Activated T-helper 2 cell treated with anti-CD3 and anti-CD28 coated beads, Interferon-gamma antibody, Interleukin-2, Interleukin-4, amounts not matched to agents 10 μg/mL and 5 μg/mL and 100 μg/mL, durations not matched to agents 14 hours and 24 hours and 36 hours (primary cell): Measurements from ENCODE around the gene GRM4. TPM values are rescaled to one million over a fixed set of nuclear protein-coding genes. Genes with fewer than 3 reads are reported as not detected.

Experiments
- DNase-seq: peaks from one replicate; pipeline ENCODE4 v3.0.0; 2021; ENCODE audit warnings: low spot score
- H3K27ac Mint-ChIP-seq: one replicate; pipeline ENCODE4 v1.8.0; 2021; ENCODE audit warnings: mixed read lengths
- H3K27me3 Mint-ChIP-seq: one replicate; pipeline ENCODE4 v1.8.0; 2021; ENCODE audit warnings: low read depth, mixed read lengths
- H3K36me3 Mint-ChIP-seq: one replicate; pipeline ENCODE4 v1.8.0; 2021; ENCODE audit warnings: low read depth, mixed read lengths
- H3K4me1 Mint-ChIP-seq: one replicate; pipeline ENCODE4 v1.8.0; 2021; ENCODE audit warnings: low read depth, mixed read lengths
- H3K4me3 Mint-ChIP-seq: one replicate; pipeline ENCODE4 v1.8.0; 2021; ENCODE audit warnings: low read depth, mild to moderate bottlenecking, moderate library complexity, mixed read lengths
- H3K9me3 Mint-ChIP-seq: one replicate; pipeline ENCODE4 v1.8.0; 2021; ENCODE audit warnings: mixed read lengths
- intact Hi-C: fragments of 100-400 bp; cut with micrococcal nuclease; formaldehyde crosslinking; loops from one replicate; pipeline ENCODE4 v1.15.1; 2023
- total RNA-seq: library from RNA; stranded (reverse); gene quantifications from 2 replicates; pipeline ENCODE4 v1.2.3, GENCODE V29; 2022

Gene GRM4
- total RNA-seq, 1 donor from 2014 or later, result not detected

- Mint-ChIP-seq H3K36me3 (no peaks in the 10 kb centered on the region), H3K9me3 (no peaks in the 10 kb centered on the region), H3K4me3 (no peak overlapping the region), H3K27me3 (no peaks in the 10 kb centered on the region), H3K27ac (no peak overlapping the region), H3K4me1 (no peaks in the 10 kb centered on the region)
- intact Hi-C loops, result no loop called here
- DNase-seq, result no peak
Observed at GRCh38 chr6:34079899-34080298, 66.0 kb downstream of the GRM4 start.

DNA sequence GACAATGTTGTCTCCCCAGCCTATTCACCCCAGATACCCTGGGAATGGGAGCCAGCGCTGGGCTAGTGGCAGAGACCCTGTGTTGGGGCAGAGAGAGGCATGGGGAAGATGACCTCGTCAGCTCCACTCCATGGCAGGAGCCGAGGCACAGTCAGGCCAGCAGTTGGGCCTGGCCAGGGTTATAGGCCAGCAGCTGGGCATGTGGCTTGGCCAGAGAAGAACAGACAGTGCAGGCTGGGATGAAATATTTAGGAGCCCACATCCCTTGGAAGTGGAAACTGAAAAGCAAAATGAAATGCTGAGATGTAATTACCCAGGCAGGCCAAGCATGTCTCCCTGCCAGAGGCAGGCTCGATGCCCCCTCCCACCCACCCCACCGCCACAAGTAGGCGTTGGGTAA is 70.0 kb downstream of the GRM4 start:
- Mint-ChIP-seq H3K4me1 (no peaks in the 10 kb centered on the region), H3K27ac (no peak overlapping the region), H3K36me3 (no peaks in the 10 kb centered on the region), H3K9me3 (no peaks in the 10 kb centered on the region), H3K4me3 (no peak overlapping the region), H3K27me3 (no peaks in the 10 kb centered on the region)
- intact Hi-C loops, result no loop called here
- DNase-seq, result no peak

- no peaks in the 10 kb centered on the region for H3K9me3 Mint-ChIP-seq
- no peaks in the 10 kb centered on the region for H3K36me3 Mint-ChIP-seq
- DNase-seq, result no peak
- no peak overlapping the region for H3K4me3 Mint-ChIP-seq
- H3K27me3 Mint-ChIP-seq, result no peaks in the 10 kb centered on the region
- no peaks in the 10 kb centered on the region for H3K4me1 Mint-ChIP-seq
- H3K27ac Mint-ChIP-seq, result no peak overlapping the region
- intact Hi-C loops, result no loop called here
Observed at GRCh38 chr6:34074064-34074742, 71.7 kb downstream of the GRM4 start.

GRCh38 chr6:34073540-34073939 is 72.3 kb downstream of the GRM4 start:
- H3K27me3 Mint-ChIP-seq, result no peaks in the 10 kb centered on the region
- H3K4me1 Mint-ChIP-seq, result no peaks in the 10 kb centered on the region
- intact Hi-C loops, result no loop called here
- no peak for DNase-seq
- no peaks in the 10 kb centered on the region for H3K36me3 Mint-ChIP-seq
- no peak overlapping the region for H3K27ac Mint-ChIP-seq
- no peak overlapping the region for H3K4me3 Mint-ChIP-seq
- H3K9me3 Mint-ChIP-seq, result no peaks in the 10 kb centered on the region

DNA sequence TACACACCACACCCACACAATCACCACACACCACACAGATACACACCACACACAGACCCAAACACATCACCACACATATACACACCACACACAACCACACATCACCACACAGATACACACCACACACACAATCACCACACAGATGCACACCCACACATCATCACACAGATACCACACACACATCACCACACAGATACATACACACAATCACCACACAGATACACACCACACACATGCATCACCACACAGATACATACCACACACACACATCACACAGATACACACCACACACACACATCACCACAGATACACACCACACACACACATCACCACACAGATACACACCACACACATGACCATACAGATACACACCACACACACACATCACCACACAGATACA is 73.2 kb downstream of the GRM4 start:
- no peaks in the 10 kb centered on the region for H3K4me1 Mint-ChIP-seq
- no peaks in the 10 kb centered on the region for H3K9me3 Mint-ChIP-seq
- intact Hi-C loops, result no loop called here
- no peak overlapping the region for H3K27ac Mint-ChIP-seq
- no peak for DNase-seq
- H3K4me3 Mint-ChIP-seq, result no peak overlapping the region
- H3K27me3 Mint-ChIP-seq, result no peaks in the 10 kb centered on the region
- no peaks in the 10 kb centered on the region for H3K36me3 Mint-ChIP-seq

DNA sequence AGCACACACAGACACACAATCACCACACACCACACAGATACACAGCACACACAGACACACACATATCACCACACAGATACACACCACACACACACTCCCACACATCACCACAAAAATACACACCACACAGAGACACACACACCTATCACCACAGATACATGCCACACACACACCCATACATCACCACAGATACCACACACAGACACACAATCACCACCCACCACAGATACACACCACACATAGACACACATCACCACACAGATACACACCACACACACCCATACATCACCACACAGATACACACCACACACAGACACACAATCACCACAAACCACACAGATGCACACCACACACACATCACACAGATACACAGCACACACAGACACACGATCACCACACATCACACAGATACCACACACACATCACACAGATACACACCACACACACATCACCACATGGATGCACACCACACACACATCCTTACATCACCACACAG is 74.0 kb downstream of the GRM4 start:
- H3K4me1 Mint-ChIP-seq, result no peaks in the 10 kb centered on the region

DNA sequence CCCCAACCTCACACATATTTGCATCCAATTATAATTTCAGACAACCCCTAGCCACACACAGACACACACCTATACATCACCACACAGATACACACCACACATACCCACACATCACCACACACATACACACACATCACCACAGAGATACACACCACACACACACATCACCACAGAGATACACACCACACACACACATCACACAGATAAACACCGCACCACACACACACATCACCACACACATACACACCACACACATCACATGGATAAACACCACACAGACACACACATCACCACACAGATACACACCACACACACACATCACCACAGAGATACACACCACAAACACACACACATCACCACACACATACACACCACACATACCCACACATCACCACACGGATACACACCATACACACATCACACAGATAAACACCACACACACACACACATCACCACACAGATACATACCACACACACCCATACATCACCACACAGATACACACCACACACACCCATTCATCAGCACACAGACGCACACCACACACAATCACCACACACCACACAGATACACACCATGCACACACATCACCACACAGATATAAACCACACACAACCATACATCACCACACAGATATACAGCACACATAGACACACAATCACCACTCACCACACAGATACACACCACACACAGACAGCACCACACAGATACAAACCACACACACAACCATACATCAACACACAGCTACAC is 74.6 kb downstream of the GRM4 start:
- Mint-ChIP-seq H3K4me1 (no peaks in the 10 kb centered on the region), H3K9me3 (no peaks in the 10 kb centered on the region), H3K27ac (no peak overlapping the region), H3K27me3 (no peaks in the 10 kb centered on the region), H3K36me3 (no peaks in the 10 kb centered on the region), H3K4me3 (no peak overlapping the region)
- DNase-seq, result no peak
- intact Hi-C loops, result no loop called here

More for the DNA sequence above, 74.0 kb downstream of the GRM4 start:
- no peak for DNase-seq
- Mint-ChIP-seq H3K4me3 (no peak overlapping the region), H3K27me3 (no peaks in the 10 kb centered on the region), H3K9me3 (no peaks in the 10 kb centered on the region), H3K27ac (no peak overlapping the region), H3K36me3 (no peaks in the 10 kb centered on the region)
- intact Hi-C loops, result no loop called here

DNA sequence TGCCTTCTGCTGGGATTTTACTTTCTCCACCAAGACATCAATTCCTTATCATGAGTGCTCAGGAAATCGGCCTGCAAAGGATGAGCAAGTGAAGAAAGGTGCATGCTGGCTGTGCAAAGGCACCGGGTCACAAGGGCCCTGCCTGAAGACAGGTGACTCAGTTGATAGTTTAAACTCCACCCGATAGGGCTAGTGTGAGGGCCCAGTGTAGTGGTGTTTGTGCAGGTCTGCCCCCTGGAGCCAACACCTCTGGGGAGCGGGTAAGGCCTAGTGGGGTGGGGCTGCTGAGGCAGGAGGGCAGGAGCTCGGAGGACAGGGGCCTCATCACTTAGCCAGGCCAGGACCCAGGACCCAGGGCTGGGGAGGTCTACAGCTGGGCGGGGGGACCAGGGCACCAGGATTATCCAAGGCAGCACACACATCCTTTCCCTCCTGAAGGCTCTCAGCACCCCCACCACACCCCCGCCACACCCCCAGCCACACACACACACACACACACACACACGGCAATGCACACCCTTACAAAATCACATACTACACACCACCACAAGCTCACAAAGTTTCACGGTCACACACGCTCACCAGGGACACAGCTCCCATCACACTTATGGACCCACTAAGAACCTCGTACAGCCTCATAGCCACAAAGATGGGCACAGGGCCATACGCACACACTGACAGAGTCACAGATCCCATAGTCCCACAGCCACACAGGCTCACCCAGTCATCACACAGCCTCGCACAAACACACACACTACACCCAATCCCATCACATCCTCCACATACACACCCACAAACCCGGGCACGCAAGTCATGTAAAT is 75.4 kb downstream of the GRM4 start:
- H3K4me1 Mint-ChIP-seq, result no peaks in the 10 kb centered on the region

GRCh38 chr6:34068462-34069044 is 77.3 kb downstream of the GRM4 start:
- H3K4me3 Mint-ChIP-seq, result no peak overlapping the region
- no peaks in the 10 kb centered on the region for H3K27me3 Mint-ChIP-seq
- no peak overlapping the region for H3K27ac Mint-ChIP-seq
- intact Hi-C loops, result no loop called here
- no peaks in the 10 kb centered on the region for H3K9me3 Mint-ChIP-seq
- no peaks in the 10 kb centered on the region for H3K36me3 Mint-ChIP-seq
- no peak for DNase-seq
- H3K4me1 Mint-ChIP-seq, result no peaks in the 10 kb centered on the region

More for the DNA sequence above, 75.4 kb downstream of the GRM4 start:
- no peaks in the 10 kb centered on the region for H3K27me3 Mint-ChIP-seq
- intact Hi-C loops, result no loop called here
- no peaks in the 10 kb centered on the region for H3K9me3 Mint-ChIP-seq
- H3K27ac Mint-ChIP-seq, result no peak overlapping the region
- DNase-seq, result no peak
- no peak overlapping the region for H3K4me3 Mint-ChIP-seq
- H3K36me3 Mint-ChIP-seq, result no peaks in the 10 kb centered on the region

DNA sequence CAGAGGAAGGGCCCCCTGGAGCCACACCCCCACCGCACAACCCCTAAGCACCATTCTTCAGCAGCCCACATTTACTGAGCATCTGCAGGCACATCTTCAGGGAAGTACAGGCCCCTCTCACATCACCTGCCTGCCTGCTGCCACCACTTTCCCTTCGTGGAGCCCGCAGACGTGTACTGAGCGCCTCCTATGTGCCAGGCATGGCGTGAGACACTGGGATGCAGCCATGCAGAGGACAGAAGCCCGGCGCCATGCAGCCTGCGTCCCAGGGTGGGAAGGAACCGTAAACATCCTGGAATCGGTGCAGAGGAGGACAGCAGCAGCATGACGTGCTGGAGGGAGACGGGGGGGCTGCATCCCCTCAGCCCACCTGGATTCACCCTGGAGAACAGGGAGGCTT is 78.1 kb downstream of the GRM4 start:
- Mint-ChIP-seq H3K36me3 (no peaks in the 10 kb centered on the region), H3K4me3 (no peak overlapping the region), H3K9me3 (no peaks in the 10 kb centered on the region), H3K27me3 (no peaks in the 10 kb centered on the region), H3K27ac (no peak overlapping the region), H3K4me1 (no peaks in the 10 kb centered on the region)
- DNase-seq, result no peak
- intact Hi-C loops, result no loop called here

DNA sequence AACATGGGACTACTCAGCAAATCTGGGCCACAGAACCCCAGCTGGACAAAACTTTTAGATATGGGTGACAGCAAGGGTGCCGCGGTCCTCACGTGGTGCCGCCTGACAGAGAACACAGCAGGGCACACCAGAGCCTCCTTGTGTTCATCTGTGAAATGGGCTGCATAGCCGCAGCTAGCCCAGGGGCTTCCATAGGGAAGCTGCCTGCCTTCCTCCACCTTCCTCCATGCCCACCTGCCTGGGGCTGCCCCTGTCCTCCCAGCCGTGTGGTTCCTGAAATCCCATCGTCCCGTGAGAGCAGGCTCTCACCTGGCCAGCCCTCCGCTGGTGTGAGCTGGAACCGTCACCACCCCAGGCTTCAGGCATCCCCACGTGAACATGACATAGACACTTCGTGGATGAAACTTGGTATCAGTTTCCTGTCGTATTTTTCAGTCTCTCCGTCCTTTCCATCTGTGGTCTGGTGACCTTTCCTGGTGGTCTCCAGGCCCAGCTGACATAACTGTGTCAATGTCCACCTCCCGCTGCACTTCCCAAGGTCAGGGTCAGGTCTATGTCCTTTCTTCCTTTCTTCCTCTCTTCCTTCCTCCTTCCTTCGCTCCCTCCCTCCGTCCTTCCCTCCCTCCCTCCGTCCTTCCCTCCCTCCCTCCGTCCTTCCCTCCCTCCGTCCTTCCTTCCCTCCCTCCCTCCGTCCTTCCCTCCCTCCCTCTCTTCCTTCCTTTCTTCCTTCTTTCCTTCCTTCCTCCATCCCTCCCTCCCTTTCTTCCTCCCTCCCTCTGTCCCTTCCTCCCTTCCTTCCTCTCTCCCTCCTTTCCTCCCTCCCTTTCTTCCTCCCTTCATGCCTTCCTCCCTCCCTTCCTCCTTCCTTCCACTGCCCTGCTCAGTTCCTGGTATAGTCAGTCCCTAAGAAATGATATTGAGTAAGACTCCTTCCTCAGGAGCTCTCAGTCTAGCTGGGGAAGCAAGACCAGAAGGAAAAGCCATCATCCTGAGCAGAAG is 78.8 kb downstream of the GRM4 start:
- no peaks in the 10 kb centered on the region for H3K36me3 Mint-ChIP-seq
- H3K27me3 Mint-ChIP-seq, result no peaks in the 10 kb centered on the region
- H3K9me3 Mint-ChIP-seq, result no peaks in the 10 kb centered on the region
- H3K4me3 Mint-ChIP-seq, result no peak overlapping the region
- H3K4me1 Mint-ChIP-seq, result no peaks in the 10 kb centered on the region
- H3K27ac Mint-ChIP-seq, result no peak overlapping the region
- DNase-seq, result no peak
- intact Hi-C loops, result no loop called here

GRCh38 chr6:34066218-34066571 is 79.7 kb downstream of the GRM4 start:
- intact Hi-C loops, result no loop called here
- no peaks in the 10 kb centered on the region for H3K27me3 Mint-ChIP-seq
- no peak for DNase-seq
- no peaks in the 10 kb centered on the region for H3K4me1 Mint-ChIP-seq
- no peaks in the 10 kb centered on the region for H3K9me3 Mint-ChIP-seq
- no peak overlapping the region for H3K27ac Mint-ChIP-seq
- H3K4me3 Mint-ChIP-seq, result no peak overlapping the region
- H3K36me3 Mint-ChIP-seq, result no peaks in the 10 kb centered on the region
